NCI-H1694 treated with DMSO at 0.1 percent for 48 hours (cell line): ENCODE measurements around the gene HYAL3.
A peak's percentile ranks its signal among the peaks of the same experiment; 100 is the strongest.

ENCODE experiments used
- DNase-seq: peaks from one replicate; lab custom pipeline; 2025; lab: John Stamatoyannopoulos, UW

HYAL3 gene

DNA sequence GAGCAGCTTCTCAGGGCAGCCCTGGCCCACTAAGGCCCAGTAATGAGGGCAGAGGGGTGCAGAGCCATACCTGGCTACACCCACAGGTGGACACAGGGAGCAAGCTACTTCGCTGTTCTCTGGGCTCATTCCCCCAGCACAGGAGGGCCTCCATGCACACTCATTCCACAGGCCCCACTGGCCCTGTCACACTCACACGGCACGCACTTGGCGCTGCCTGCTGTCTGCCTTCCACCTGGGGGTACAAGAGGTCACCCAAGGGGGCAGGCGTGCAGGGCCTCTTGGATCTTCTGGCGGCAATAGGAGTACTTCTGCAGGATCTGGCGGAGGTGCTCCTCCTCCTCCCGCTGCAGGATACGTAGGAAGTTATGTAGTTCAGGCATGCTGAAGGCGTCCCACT, 31.1 kb upstream of the HYAL3 start:
- no peak for DNase-seq

DNA sequence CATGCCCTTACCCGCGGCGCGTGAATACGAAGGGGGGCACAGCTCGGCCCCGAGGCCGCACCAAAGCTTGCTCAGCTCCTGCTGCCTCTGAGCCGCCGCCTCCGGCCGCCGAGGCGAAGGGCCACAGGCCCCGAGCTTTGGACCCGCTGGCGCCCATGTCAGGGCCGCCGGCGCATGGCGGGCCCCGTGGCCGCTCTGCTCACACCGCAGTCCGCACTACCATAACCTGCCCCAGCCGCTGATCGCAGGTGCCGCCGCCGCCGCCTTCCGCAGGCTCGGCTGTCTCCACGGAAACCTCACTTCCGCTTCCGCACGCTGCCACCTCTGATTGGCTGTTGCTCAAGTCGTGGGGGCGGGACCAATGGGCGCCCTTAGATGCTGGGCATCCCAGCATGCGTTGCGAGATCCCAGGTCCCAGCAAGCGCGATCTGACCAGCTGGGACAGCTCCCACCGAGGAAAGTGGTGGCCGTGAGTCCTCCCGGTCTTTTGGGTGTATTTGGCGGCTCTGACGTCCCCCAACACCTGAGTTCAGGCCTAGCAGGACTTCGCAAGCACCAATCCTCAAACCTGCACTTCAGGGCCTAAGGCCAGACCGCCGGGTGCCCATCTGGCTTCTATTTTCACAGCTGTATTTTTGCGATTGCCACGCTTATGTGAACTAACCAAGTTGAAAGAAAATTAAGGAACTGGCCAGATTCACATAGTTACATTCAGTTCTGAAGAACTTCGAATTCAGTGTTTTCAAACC, 28.9 kb upstream of the HYAL3 start, which contains the start of gene TUSC2:
Gene TUSC2, minus strand, starts transcription at position 281 of the 749 bp plus-strand sequence. Its CDS starts 124 bp downstream, at position 157.
- DNase-seq, result peak; percentile 61

DNA sequence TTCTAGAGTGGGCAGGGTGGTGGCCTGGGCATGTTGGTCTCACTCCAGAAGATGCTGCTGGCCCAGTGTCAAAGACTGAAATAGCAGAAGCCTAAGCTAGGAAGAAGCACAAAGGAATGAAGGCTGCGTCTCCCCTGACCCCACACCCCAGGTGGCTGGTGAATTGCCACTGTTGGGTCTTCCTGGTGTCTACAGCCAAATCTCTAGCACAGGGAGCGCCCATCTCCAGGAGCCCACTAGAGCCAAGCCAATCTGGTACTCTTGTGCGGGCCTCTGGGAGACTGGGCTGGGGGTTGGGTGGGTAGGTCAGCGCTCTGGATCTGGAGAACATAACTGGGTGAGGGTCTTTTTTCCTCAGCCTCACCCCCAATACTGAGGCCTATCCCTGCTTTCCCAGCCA, 27.9 kb upstream of the HYAL3 start:
- no peak for DNase-seq

DNA sequence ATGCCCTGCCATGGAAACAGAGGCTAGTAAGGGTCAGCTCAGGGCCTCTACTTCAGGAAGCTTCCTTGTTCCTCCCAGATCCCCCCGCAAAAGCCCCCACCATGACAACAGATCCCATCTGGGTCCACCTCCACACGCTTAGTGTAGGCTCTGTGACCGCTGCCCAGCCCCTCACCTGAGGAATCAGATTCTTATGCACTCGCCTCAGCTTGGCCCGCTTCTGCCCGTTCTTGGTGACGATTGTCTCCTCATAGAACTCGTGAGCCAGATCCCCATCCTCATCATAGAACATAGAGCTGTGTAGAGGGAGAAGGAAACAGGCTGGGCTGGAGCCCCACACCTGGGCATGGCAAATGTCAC, 27.0 kb upstream of the HYAL3 start:
- DNase-seq, result no peak

- no peak for DNase-seq
Measured at GRCh38 chr3:50325497-50326181, 26.4 kb upstream of the HYAL3 start.

DNA sequence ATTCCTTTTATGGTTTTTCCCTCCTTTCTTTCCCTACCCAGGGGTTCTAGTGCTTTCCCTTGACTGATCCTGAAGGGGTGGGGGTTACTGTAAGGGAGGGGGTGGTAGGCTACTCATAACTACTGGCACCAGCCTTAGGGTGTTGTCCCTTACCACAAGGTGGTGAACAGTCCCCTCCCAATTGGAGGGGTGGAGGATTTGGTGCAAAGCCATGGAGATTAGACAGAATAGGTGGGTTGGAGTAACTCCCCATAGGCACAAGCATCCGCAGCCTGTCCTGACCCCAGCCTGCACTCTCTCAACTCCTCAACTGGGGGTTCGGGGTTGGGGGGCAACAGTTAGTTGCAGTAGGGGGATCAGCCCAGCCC, 25.9 kb upstream of the HYAL3 start:
- no peak for DNase-seq

GRCh38 chr3:50324351-50325112, 25.3 kb upstream of the HYAL3 start:
- DNase-seq, result no peak

- no peak for DNase-seq
Measured at GRCh38 chr3:50323614-50324199, 24.5 kb upstream of the HYAL3 start.

DNA sequence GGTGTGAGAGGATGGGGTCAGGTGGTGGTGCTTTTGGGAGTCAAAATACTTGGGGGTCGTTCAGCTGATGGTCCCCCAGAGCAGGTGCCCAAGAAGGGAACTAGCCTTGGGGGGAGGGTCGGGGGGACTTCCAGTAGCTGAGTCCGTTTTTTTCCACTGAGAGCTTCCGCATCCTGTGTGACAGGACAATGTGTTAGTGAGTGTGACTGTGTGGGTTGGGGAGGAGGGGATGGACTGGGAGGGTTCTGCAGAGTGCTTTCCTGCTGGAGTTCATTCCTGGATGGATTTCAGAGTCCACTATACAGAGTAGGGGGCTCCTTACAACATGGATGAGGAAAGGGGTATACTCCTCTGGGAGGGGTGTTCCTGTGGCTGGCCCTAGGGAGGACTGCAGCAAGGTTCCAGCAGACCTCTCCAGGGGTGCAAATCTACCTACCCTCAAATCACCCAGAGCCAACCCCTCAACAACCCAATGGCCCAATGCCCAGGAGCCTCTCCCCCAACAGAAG, 23.9 kb upstream of the HYAL3 start:
- no peak for DNase-seq

DNA sequence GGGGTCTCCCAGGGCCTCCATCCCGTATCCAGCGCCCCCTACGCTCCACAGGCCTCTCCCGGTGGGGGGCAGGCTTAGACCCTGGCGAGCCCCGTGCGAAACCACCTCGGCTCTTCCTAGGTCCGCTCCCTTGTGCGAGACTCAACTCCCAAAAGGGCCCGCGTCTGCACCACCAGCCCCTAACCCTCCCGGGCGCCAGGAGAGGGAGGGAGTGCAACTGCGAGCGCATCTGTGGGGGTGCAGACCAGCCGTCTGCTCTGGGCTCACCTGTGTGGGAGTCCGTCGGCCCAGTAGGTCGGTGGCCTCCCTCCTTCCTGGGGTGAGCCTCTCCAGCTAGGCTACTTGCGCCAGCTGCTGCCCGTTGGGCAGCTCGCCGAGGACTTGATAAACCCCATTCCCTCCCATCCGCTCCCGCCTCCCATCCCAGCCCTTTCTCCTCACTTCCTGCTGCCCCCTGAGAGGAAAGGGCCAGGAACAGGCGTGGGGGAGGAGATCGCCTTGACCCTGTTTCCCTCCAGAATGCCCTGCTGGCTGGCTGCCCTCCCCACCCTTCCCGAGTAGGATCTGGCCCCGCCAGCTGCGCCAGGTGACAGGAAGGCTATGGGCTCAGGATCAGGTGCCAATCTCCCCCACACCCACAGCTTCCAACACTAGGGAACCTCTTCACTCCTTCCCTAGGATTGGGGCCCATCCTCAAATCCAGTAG, 23.3 kb upstream of the HYAL3 start, which contains the start of gene HYAL2:
Gene HYAL2, minus strand, starts transcription at position 360 of the 706 bp plus-strand sequence. CDS start 2,256 bp downstream, outside the sequence.
- DNase-seq, result no peak

- no peak for DNase-seq
Measured at GRCh38 chr3:50322115-50322385, 22.8 kb upstream of the HYAL3 start.

GRCh38 chr3:50321336-50322114, 22.3 kb upstream of the HYAL3 start:
- DNase-seq, result peak; percentile 54

GRCh38 chr3:50320853-50321335, 21.7 kb upstream of the HYAL3 start:
- DNase-seq, result no peak

DNA sequence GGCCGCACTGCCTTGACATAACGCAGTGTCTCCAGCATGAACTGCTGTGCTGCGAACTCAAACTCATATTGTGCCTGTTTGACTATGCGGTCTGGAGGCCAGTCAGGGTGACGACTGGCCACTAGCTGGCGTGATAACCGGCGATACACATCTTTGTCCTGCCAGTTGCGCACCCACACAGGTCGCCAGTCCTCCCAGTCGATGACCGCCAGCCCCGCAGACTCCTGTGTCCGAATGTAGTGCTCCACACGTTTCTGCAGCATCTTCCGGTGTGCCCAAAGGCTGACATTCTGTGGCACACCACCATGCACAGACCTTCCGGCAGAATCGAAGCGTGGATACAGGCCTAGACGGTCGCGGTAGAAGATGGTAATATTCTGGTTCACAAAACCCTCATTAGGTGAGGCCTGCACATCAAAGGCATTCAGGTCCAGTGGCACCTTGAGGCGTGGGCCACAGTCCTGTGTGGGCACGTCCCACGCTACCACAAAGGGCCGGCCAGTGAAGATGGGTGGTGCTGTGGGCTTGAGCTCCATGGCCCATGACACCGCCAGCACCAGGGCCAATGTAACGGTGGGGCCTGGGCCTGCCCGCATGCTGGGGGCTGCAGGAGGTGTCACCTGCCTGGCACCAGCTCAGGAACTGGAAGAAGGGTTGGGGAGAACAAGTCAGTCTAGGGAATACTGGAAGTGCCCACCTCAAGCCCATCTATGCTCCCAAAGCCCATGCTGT, 20.9 kb upstream of the HYAL3 start:
- DNase-seq, result no peak

DNA sequence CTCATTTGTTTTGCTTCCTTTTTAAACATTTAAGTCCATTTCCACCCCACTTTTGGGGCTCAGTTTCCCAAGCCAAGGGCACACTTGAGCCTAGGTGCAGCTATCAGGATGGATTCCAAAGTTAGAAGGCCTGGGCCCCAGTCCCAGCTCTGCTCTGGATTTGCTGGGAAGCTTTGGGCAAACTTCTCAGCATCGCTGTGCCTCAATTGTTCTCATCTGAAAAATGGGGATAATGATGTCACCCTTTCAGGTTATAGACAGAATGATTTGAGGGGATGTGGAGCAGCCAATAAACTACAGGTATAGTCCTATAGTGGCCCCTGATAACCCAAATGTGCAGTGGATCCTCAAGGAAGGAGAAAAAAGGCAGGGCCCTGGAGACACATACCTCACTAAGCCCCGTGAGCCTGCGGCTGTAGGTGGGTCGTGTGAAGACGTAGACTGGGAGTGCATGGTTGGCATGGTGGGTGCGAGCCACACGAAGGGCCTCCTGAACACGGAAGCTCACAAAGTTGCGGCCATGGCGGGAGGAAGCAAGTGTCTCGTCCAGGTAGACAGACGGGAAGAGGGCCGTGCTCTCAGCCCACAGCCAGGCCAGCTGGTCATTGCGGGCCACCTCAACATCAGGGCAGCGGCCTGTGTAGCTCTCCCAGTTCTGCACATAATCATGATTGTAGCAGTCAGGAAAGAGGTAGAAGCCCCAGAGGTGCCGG, 20.1 kb upstream of the HYAL3 start:
- no peak for DNase-seq

DNA sequence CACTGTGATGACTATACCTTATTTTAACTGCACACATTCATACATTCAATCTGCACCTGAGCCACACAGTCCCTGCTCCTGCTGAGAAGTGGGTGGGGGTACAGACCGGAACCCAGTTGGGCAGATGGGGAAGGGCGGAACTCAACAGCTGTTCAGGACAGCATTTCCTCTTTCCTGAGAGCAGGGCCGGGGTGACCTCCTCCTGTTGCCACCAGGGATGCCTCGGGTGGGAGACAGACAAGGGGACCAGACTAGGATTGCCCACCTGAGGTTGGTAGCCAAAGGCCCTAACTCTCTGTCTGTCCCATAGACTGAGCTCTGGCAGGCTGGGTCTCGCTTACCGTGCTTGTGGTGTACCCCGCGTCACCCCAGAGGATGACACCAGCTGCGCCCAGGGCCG, 19.4 kb upstream of the HYAL3 start:
- DNase-seq, result no peak

- DNase-seq, result no peak
Measured at GRCh38 chr3:50318163-50318562, 19.0 kb upstream of the HYAL3 start.

- no peak for DNase-seq
Measured at GRCh38 chr3:50317300-50317699, 18.1 kb upstream of the HYAL3 start.

- no peak for DNase-seq
Measured at GRCh38 chr3:50316657-50317242, 17.5 kb upstream of the HYAL3 start.
